ENCODE data around the gene CDH2. TPM values are rescaled to one million over a fixed set of nuclear protein-coding genes. Genes with fewer than 3 reads are reported as not detected.

Gene CDH2
- total and polyA plus RNA-seq, 2 experiments from 2014 or later, result 14.7 to 36.9 TPM

- no peak for TF ChIP-seq CREB1 (CRISPR knock-in tag; IDR thresholded peaks at IDR 0.05; ENCODE audit: low read depth)
- TF ChIP-seq POLR2AphosphoS5 (IDR thresholded peaks at IDR 0.05; ENCODE audit: low read depth), result no peak
- no peak for TF ChIP-seq ZNF114 (CRISPR knock-in tag; IDR thresholded peaks at IDR 0.05)
- TF ChIP-seq CTCF (conservative IDR thresholded peaks at IDR 0.05; ENCODE audit: low read depth in 2 of 2), result no peak
- TF ChIP-seq ETS1 (IDR thresholded peaks at IDR 0.05), result no peak
Measured at GRCh38 chr18:28176698-28176947, 307 bp downstream of the CDH2 start (continued).

GRCh38 chr18:28175930-28176697 lies 816 bp downstream of the CDH2 start:
- H3K27me3 Mint-ChIP-seq (ENCODE audit: insufficient read depth, low read depth, poor library complexity), result peaks cover 33% of the 10 kb centered on the region
- Histone ChIP-seq H3K4me2 (peak overlapping the region; percentile 90), H3K4me3 (peak overlapping the region; percentile 49), H3K9me2 (ENCODE audit: insufficient read depth) (no peaks in the 10 kb centered on the region), H3K36me3 (ENCODE audit: insufficient read depth) (no peaks in the 10 kb centered on the region), H3K27ac (ENCODE audit: low read depth) (no peak overlapping the region), H4K20me1 (replicated peaks; ENCODE audit: insufficient read depth) (no peaks in the 10 kb centered on the region), H3F3A (replicated peaks; ENCODE audit: low read depth) (no peaks in the 10 kb centered on the region), H3K79me2 (replicated peaks; ENCODE audit: insufficient read depth) (peaks cover 32% of the 10 kb centered on the region), H2AFZ (peak overlapping the region; percentile 53; the same call in 1 of the 2 replicates), H3K4me1 (ENCODE audit: insufficient read depth) (peaks cover 40% of the 10 kb centered on the region), H3K27me3 (ENCODE audit: insufficient read depth) (peaks cover 57% of the 10 kb centered on the region)
- H3K4me3 Mint-ChIP-seq, result peak overlapping the region; percentile 81
- peaks cover 3% of the 10 kb centered on the region; the same call in 1 of the 3 replicates for H3K9me3 Mint-ChIP-seq
- no peak overlapping the region for H3K27ac Mint-ChIP-seq
- peaks cover 3% of the 10 kb centered on the region; the same call in 1 of the 3 replicates for H3K36me3 Mint-ChIP-seq (ENCODE audit: low read depth)
- TF ChIP-seq ZNF114 (CRISPR knock-in tag; IDR thresholded peaks at IDR 0.05) (no peak), EZH2 (IDR thresholded peaks at IDR 0.05; ENCODE audit: low read depth, unreplicated experiment) (peak; percentile 28)
- ATAC-seq (peak; percentile 45), DNase-seq (ENCODE audit: low spot score) (peak; percentile 62)
- peaks cover 38% of the 10 kb centered on the region for H3K4me1 Mint-ChIP-seq

GRCh38 chr18:28175150-28175929 lies 1.6 kb downstream of the CDH2 start:
- peaks cover 3% of the 10 kb centered on the region; the same call in 1 of the 3 replicates for H3K9me3 Mint-ChIP-seq
- TF ChIP-seq REST (IDR thresholded peaks at IDR 0.05; ENCODE audit: unreplicated experiment) (peak; percentile 64), ETS1 (IDR thresholded peaks at IDR 0.05) (no peak), ZNF331 (CRISPR knock-in tag; IDR thresholded peaks at IDR 0.05; ENCODE audit: low read depth) (no peak), POLR2AphosphoS5 (IDR thresholded peaks at IDR 0.05; ENCODE audit: low read depth) (no peak)
- Histone ChIP-seq H3F3A (replicated peaks; ENCODE audit: low read depth) (no peaks in the 10 kb centered on the region), H3K4me2 (peak overlapping the region; percentile 90), H3K27ac (ENCODE audit: low read depth) (no peak overlapping the region), H3K27me3 (ENCODE audit: insufficient read depth) (peaks cover 55% of the 10 kb centered on the region), H3K36me3 (ENCODE audit: insufficient read depth) (no peaks in the 10 kb centered on the region), H2AFZ (peak overlapping the region; percentile 58; the same call in 1 of the 2 replicates), H3K9me2 (ENCODE audit: insufficient read depth) (no peaks in the 10 kb centered on the region), H4K20me1 (replicated peaks; ENCODE audit: insufficient read depth) (no peaks in the 10 kb centered on the region), H3K79me2 (replicated peaks; ENCODE audit: insufficient read depth) (peaks cover 32% of the 10 kb centered on the region), H3K4me1 (ENCODE audit: insufficient read depth) (peaks cover 34% of the 10 kb centered on the region), H3K4me3 (peak overlapping the region; percentile 49)
- peak overlapping the region; percentile 81 for H3K4me3 Mint-ChIP-seq
- H3K4me1 Mint-ChIP-seq, result peaks cover 30% of the 10 kb centered on the region
- H3K36me3 Mint-ChIP-seq (ENCODE audit: low read depth), result peaks cover 3% of the 10 kb centered on the region; the same call in 1 of the 3 replicates
- DNase-seq (ENCODE audit: low spot score), result peak; percentile 67
- no peak overlapping the region for H3K27ac Mint-ChIP-seq
- ATAC-seq, result peak; percentile 23
- peaks cover 33% of the 10 kb centered on the region for H3K27me3 Mint-ChIP-seq (ENCODE audit: insufficient read depth, low read depth, poor library complexity)
